ENCODE results near the gene HNRNPH3.
"Not testable (repeated sequence)": the region's sequence is repeated elsewhere in the genome, so short reads cannot be mapped to it uniquely, and the experiment has no call there.

Gene HNRNPH3

GRCh38 chr10:68331455-68332258, at the start of gene HNRNPH3:
HNRNPH3 (plus strand) TSS chr10:68332064; CDS start chr10:68337222, 5,158 bp downstream.
- Mint-ChIP-seq H3K9me3 (peaks cover 0 to 3% of the 10 kb centered on the region in 2 donors), H3K36me3 (peaks cover 25 to 42% of the 10 kb centered on the region in 2 donors), H3K27me3 (no peaks in the 10 kb centered on the region), H3K4me1 (peaks cover 39 to 72% of the 10 kb centered on the region in 2 donors), H3K27ac (peak within 1 kb of the TSS; percentile 100), H3K4me3 (peak within 1 kb of the TSS; percentile 99)
- ATAC-seq (replicated peaks) (peak; percentile 84 to 87), DNase-seq (peak; percentile 99)

- Mint-ChIP-seq H3K9me3 (no peaks in the 10 kb centered on the region), H3K27ac (no peak overlapping the region), H3K36me3 (peaks cover 0 to 3% of the 10 kb centered on the region in 2 donors), H3K4me3 (no peak overlapping the region), H3K27me3 (no peaks in the 10 kb centered on the region), H3K4me1 (peaks cover 4 to 9% of the 10 kb centered on the region in 2 donors)
- DNase-seq (no peak), ATAC-seq (replicated peaks) (no peak)
These were observed 47.5 kb upstream of the HNRNPH3 start for GRCh38 chr10:68284062-68285001.

- no peak for ATAC-seq (replicated peaks)
- no peak overlapping the region for H3K4me3 Mint-ChIP-seq
- H3K4me1 Mint-ChIP-seq = peaks cover 4 to 9% of the 10 kb centered on the region in 2 donors
- DNase-seq = no peak
- no peaks in the 10 kb centered on the region for H3K36me3 Mint-ChIP-seq
- H3K9me3 Mint-ChIP-seq = no peaks in the 10 kb centered on the region
- H3K27ac Mint-ChIP-seq = no peak overlapping the region
- no peaks in the 10 kb centered on the region for H3K27me3 Mint-ChIP-seq
These were observed 43.1 kb upstream of the HNRNPH3 start for GRCh38 chr10:68288717-68289116.

GRCh38 chr10:68290736-68291135, 41.1 kb upstream of the HNRNPH3 start:
- no peaks in the 10 kb centered on the region for H3K27me3 Mint-ChIP-seq
- H3K4me3 Mint-ChIP-seq = no peak overlapping the region
- H3K9me3 Mint-ChIP-seq = peaks cover 0 to 2% of the 10 kb centered on the region in 2 donors
- H3K4me1 Mint-ChIP-seq = peaks cover 4 to 9% of the 10 kb centered on the region in 2 donors
- no peaks in the 10 kb centered on the region for H3K36me3 Mint-ChIP-seq
- no peak for DNase-seq
- no peak for ATAC-seq (replicated peaks)
- no peak overlapping the region for H3K27ac Mint-ChIP-seq

GRCh38 chr10:68296843-68297663, 34.8 kb upstream of the HNRNPH3 start:
- Mint-ChIP-seq H3K9me3 (peaks cover 0 to 2% of the 10 kb centered on the region in 2 donors), H3K4me1 (peaks cover 22 to 30% of the 10 kb centered on the region in 2 donors), H3K27ac (no peak overlapping the region), H3K27me3 (no peaks in the 10 kb centered on the region), H3K4me3 (no peak overlapping the region), H3K36me3 (no peaks in the 10 kb centered on the region)
- DNase-seq = no peak
- ATAC-seq (replicated peaks) = no peak

- Mint-ChIP-seq H3K36me3 (no peaks in the 10 kb centered on the region), H3K4me3 (peak overlapping the region; percentile 6 to 25), H3K27me3 (no peaks in the 10 kb centered on the region), H3K4me1 (peaks cover 24 to 30% of the 10 kb centered on the region in 2 donors), H3K27ac (no peak overlapping the region), H3K9me3 (no peaks in the 10 kb centered on the region)
- peak; percentile 33 to 53 for ATAC-seq (replicated peaks)
- DNase-seq = no peak
These were observed 30.6 kb upstream of the HNRNPH3 start for GRCh38 chr10:68301301-68301700.

- Mint-ChIP-seq H3K4me3 (peak overlapping the region in 1 of 2 donors; percentile 29), H3K9me3 (no peaks in the 10 kb centered on the region), H3K27ac (no peak overlapping the region), H3K36me3 (no peaks in the 10 kb centered on the region), H3K4me1 (peaks cover 22 to 27% of the 10 kb centered on the region in 2 donors), H3K27me3 (no peaks in the 10 kb centered on the region)
- no peak for DNase-seq
- ATAC-seq (replicated peaks) = peak; percentile 60 to 66
These were observed 29.9 kb upstream of the HNRNPH3 start for GRCh38 chr10:68301790-68302502.

- ATAC-seq (replicated peaks) (no peak), DNase-seq (no peak)
- peaks cover 22 to 27% of the 10 kb centered on the region in 2 donors for H3K4me1 Mint-ChIP-seq
- no peaks in the 10 kb centered on the region for H3K27me3 Mint-ChIP-seq
- H3K36me3 Mint-ChIP-seq = no peaks in the 10 kb centered on the region
- H3K4me3 Mint-ChIP-seq = no peak overlapping the region
- no peaks in the 10 kb centered on the region for H3K9me3 Mint-ChIP-seq
- H3K27ac Mint-ChIP-seq = no peak overlapping the region
These were observed 29.4 kb upstream of the HNRNPH3 start for GRCh38 chr10:68302503-68302823.

- ATAC-seq (replicated peaks) = no peak
- H3K36me3 Mint-ChIP-seq = no peaks in the 10 kb centered on the region
These were observed 29.0 kb upstream of the HNRNPH3 start for GRCh38 chr10:68302871-68303270.

GRCh38 chr10:68303849-68304412, 27.9 kb upstream of the HNRNPH3 start:
- Mint-ChIP-seq H3K36me3 (no peaks in the 10 kb centered on the region), H3K9me3 (no peaks in the 10 kb centered on the region), H3K4me3 (no peak overlapping the region), H3K27ac (no peak overlapping the region), H3K4me1 (peaks cover 22 to 27% of the 10 kb centered on the region in 2 donors), H3K27me3 (no peaks in the 10 kb centered on the region)
- DNase-seq (no peak), ATAC-seq (replicated peaks) (no peak)

More at GRCh38 chr10:68302871-68303270, 29.0 kb upstream of the HNRNPH3 start:
- no peak for DNase-seq
- no peak overlapping the region for H3K27ac Mint-ChIP-seq
- no peaks in the 10 kb centered on the region for H3K9me3 Mint-ChIP-seq
- peaks cover 22 to 27% of the 10 kb centered on the region in 2 donors for H3K4me1 Mint-ChIP-seq
- no peaks in the 10 kb centered on the region for H3K27me3 Mint-ChIP-seq
- H3K4me3 Mint-ChIP-seq = no peak overlapping the region

GRCh38 chr10:68305854-68306253, 26.0 kb upstream of the HNRNPH3 start:
- Mint-ChIP-seq H3K27ac (no peak overlapping the region), H3K27me3 (no peaks in the 10 kb centered on the region), H3K36me3 (no peaks in the 10 kb centered on the region), H3K4me3 (no peak overlapping the region), H3K4me1 (peaks cover 12 to 15% of the 10 kb centered on the region in 2 donors), H3K9me3 (no peaks in the 10 kb centered on the region)
- ATAC-seq (replicated peaks) = no peak
- no peak for DNase-seq

- no peaks in the 10 kb centered on the region for H3K9me3 Mint-ChIP-seq
- H3K27ac Mint-ChIP-seq = no peak overlapping the region
- no peaks in the 10 kb centered on the region for H3K27me3 Mint-ChIP-seq
- H3K36me3 Mint-ChIP-seq = peaks cover 0 to under 1% of the 10 kb centered on the region in 2 donors
- no peaks in the 10 kb centered on the region for H3K4me1 Mint-ChIP-seq
- no peak overlapping the region for H3K4me3 Mint-ChIP-seq
- no peak for ATAC-seq (replicated peaks)
- DNase-seq = no peak
These were observed 21.3 kb upstream of the HNRNPH3 start for GRCh38 chr10:68310531-68310930.

GRCh38 chr10:68314930-68315329, 16.9 kb upstream of the HNRNPH3 start:
- not testable (repeated sequence) for H3K27me3 Mint-ChIP-seq; H3K4me3 Mint-ChIP-seq; ATAC-seq (replicated peaks); H3K27ac Mint-ChIP-seq; DNase-seq; H3K4me1 Mint-ChIP-seq
- H3K36me3 Mint-ChIP-seq = peaks cover 9 to 14% of the 10 kb centered on the region in 2 donors
- H3K9me3 Mint-ChIP-seq = peaks cover 3 to 14% of the 10 kb centered on the region in 2 donors
